IMR-90 (cell line): ENCODE data around the gene NEAT1. TPM values are rescaled to one million over a fixed set of nuclear protein-coding genes. Genes with fewer than 3 reads are reported as not detected.
A peak's percentile ranks its signal among the peaks of the same experiment; 100 is the strongest.

Experiments
- ATAC-seq: fragments of 200-7000 bp; cut with Tn5 transposase; 2 replicates; pipeline ENCODE4 v1.9.1; 2020; ENCODE audit warnings: low read depth, mild to moderate bottlenecking, moderate library complexity
- BruUV-seq: library from RNA; stranded (reverse); fragments of 400-500 nt; replicated peaks from 2 replicates; lab custom pipeline; 2021; lab: Mats Ljungman, UMichigan
- CTCF ChIA-PET: fragments of 300-600 bp; formaldehyde crosslinking; extraction: SDS; loops from one replicate; lab custom pipeline; 2021; ENCODE audit warnings: antibody characterized with exemption; lab: Yijun Ruan, JAX
- POLR2A ChIA-PET: fragments of 300-600 bp; sonication (Branson Sonifier 250); formaldehyde crosslinking; loops from one replicate; lab custom pipeline; 2022; ENCODE audit warnings: antibody characterized with exemption; ENCODE audit not compliant: unreplicated experiment; lab: Charles Lee
- DNase-seq: peaks from one replicate; pipeline ENCODE4 v3.0.0; 2013
- H2AFZ ChIP-seq: replicated peaks from 2 replicates; pipeline ENCODE3; 2013; ENCODE audit warnings: low read length, mild to moderate bottlenecking; ENCODE audit not compliant: poor library complexity
- H2AK5ac ChIP-seq: 2 replicates; pipeline ENCODE4 v1.6.1; 2013; ENCODE audit warnings: low read depth, low read length, inconsistent platforms
- H2AK9ac ChIP-seq: replicated peaks from 2 replicates; pipeline ENCODE3; 2013; ENCODE audit warnings: mild to moderate bottlenecking, low read depth, low read length, moderate library complexity; ENCODE audit not compliant: poor library complexity
- H2BK120ac ChIP-seq: 2 replicates; pipeline ENCODE4 v1.6.1; 2013; ENCODE audit warnings: low read depth, low read length, inconsistent platforms
- H2BK15ac ChIP-seq: 3 replicates; pipeline ENCODE4 v1.6.1; 2013; ENCODE audit warnings: low read depth, low read length, inconsistent platforms
- H2BK20ac ChIP-seq: 2 replicates; pipeline ENCODE4 v1.6.1; 2013; ENCODE audit warnings: low read depth, mild to moderate bottlenecking, inconsistent platforms, low read length, moderate library complexity
- H2BK5ac ChIP-seq: 2 replicates; pipeline ENCODE4 v1.6.1; 2013; ENCODE audit warnings: mild to moderate bottlenecking, low read depth, low read length, inconsistent platforms; ENCODE audit not compliant: poor library complexity, severe bottlenecking
- H3K14ac ChIP-seq: replicated peaks from 2 replicates; pipeline ENCODE4 v1.6.1; 2013; ENCODE audit warnings: low read depth, low read length, inconsistent platforms
- H3K18ac ChIP-seq: 2 replicates; pipeline ENCODE4 v1.6.1; 2013; ENCODE audit warnings: low read depth, low read length, control low read depth
- H3K23ac ChIP-seq: 2 replicates; pipeline ENCODE4 v1.6.1; 2013; ENCODE audit warnings: low read depth, low read length, inconsistent platforms
- H3K27ac ChIP-seq: 2 replicates; pipeline ENCODE4 v1.5.1; 2013; ENCODE audit warnings: mild to moderate bottlenecking, control low read depth, low read length; ENCODE audit not compliant: insufficient read depth
- H3K27me3 ChIP-seq: 2 replicates; pipeline ENCODE4 v1.6.1; 2013; ENCODE audit warnings: low read length; ENCODE audit not compliant: control insufficient read depth, insufficient read depth
- H3K36me3 ChIP-seq: 2 replicates; pipeline ENCODE4 v1.6.1; 2013; ENCODE audit warnings: low read length, mixed read lengths; ENCODE audit not compliant: control insufficient read depth, insufficient read depth
- H3K4ac ChIP-seq: 2 replicates; pipeline ENCODE4 v1.6.1; 2013; ENCODE audit warnings: low read depth, low read length, inconsistent platforms
- H3K4me1 ChIP-seq: 2 replicates; pipeline ENCODE4 v1.6.1; 2013; ENCODE audit warnings: low read length, mixed read lengths; ENCODE audit not compliant: control insufficient read depth, insufficient read depth
- H3K4me2 ChIP-seq: 2 replicates; pipeline ENCODE4 v1.6.1; 2013; ENCODE audit warnings: low read depth, mild to moderate bottlenecking, control low read depth, low read length, moderate library complexity
- H3K4me3 ChIP-seq: 2 replicates; pipeline ENCODE4 v1.5.1; 2013; ENCODE audit warnings: low read depth, mild to moderate bottlenecking, control low read depth, low read length, moderate library complexity; ENCODE audit not compliant: insufficient read depth
- H3K56ac ChIP-seq: 2 replicates; pipeline ENCODE4 v1.6.1; 2013; ENCODE audit warnings: low read length, inconsistent platforms; ENCODE audit not compliant: insufficient read depth; ENCODE audit errors: extremely low read depth
- H3K79me1 ChIP-seq, 2 experiments: 2 replicates each; pipeline ENCODE4 v1.6.1; 2013; ENCODE audit warnings: low read length in 2 of 2, inconsistent platforms in 1 of 2, low read depth in 1 of 2
- H3K9ac ChIP-seq: 2 replicates; pipeline ENCODE4 v1.6.1; 2013; ENCODE audit warnings: low read depth, low read length, control low read depth
- H3K9me1 ChIP-seq: 2 replicates; pipeline ENCODE4 v1.6.1; 2013; ENCODE audit warnings: low read length, inconsistent platforms; ENCODE audit not compliant: insufficient read depth
- H3K9me3 ChIP-seq: 2 replicates; pipeline ENCODE4 v1.6.1; 2013; ENCODE audit warnings: low read length; ENCODE audit not compliant: control insufficient read depth, insufficient read depth
- H4K20me1 ChIP-seq: 2 replicates; pipeline ENCODE4 v1.6.1; 2013; ENCODE audit warnings: low read length, inconsistent platforms; ENCODE audit not compliant: insufficient read depth
- H4K5ac ChIP-seq: 2 replicates; pipeline ENCODE4 v1.6.1; 2013; ENCODE audit warnings: mild to moderate bottlenecking, low read depth, low read length, control low read depth
- H4K8ac ChIP-seq, 2 experiments: 2 replicates each; pipeline ENCODE4 v1.6.1; 2013; ENCODE audit warnings: low read depth in 2 of 2, low read length in 2 of 2, control low read depth in 1 of 2, inconsistent platforms in 1 of 2
- H4K91ac ChIP-seq: 2 replicates; pipeline ENCODE4 v1.6.1; 2013; ENCODE audit warnings: low read depth, low read length, inconsistent platforms; ENCODE audit not compliant: insufficient read depth
- MXI1 ChIP-seq: IDR thresholded peaks from 2 replicates; pipeline ENCODE4 v1.6.1; 2012; ENCODE audit warnings: low read depth, mild to moderate bottlenecking, low read length, moderate library complexity, borderline replicate concordance
- NFE2L2 ChIP-seq: fragments of 150-350 bp; IDR thresholded peaks from 2 replicates; pipeline ENCODE4 v1.6.1; 2016; ENCODE audit warnings: low read depth, mild to moderate bottlenecking, low read length
- WGBS, 2 experiments: methylation state at CpG; one replicate each; pipeline versions ENCODE4 v1.1.5 to v1.1.7; 2013; ENCODE audit warnings: missing lambda C conversion rate in 2 of 2; ENCODE audit not compliant: insufficient read length in 1 of 2; ENCODE audit errors: extremely low coverage in 2 of 2; 5-methylcytosine and 5-hydroxymethylcytosine counted together
- dilution Hi-C: fragments of 300-500 bp; cut with HindIII; formaldehyde crosslinking; loops from one replicate; pipeline ENCODE4 v1.14.3; 2018; ENCODE audit warnings: low sequenced_read_pairs; ENCODE audit not compliant: unreplicated experiment
- in situ Hi-C: fragments of 300-500 bp; cut with MboI; formaldehyde crosslinking; loops from 3 replicates; pipeline ENCODE4 v1.14.3; 2019; ENCODE audit warnings: low sequenced_read_pairs, inconsistent platforms, mixed read lengths
- intact Hi-C: fragments of 100-400 bp; cut with micrococcal nuclease; formaldehyde crosslinking; loops from 2 replicates; pipeline ENCODE4 v1.10.0; 2022
- polyA plus RNA-seq, 3 experiments: library from polyadenylated mRNA; depleted of rRNA; stranded (reverse); fragments of >200 nt; gene quantifications; 2 replicates each; pipeline ENCODE4 v1.2.3, GENCODE V29; 2012; ENCODE audit warnings: low replicate concordance in 1 of 3
- total RNA-seq: library from RNA; depleted of rRNA; stranded (reverse); fragments of >200 nt; gene quantifications from 2 replicates; pipeline ENCODE4 v1.2.3, GENCODE V29; 2012
- TF ChIP-seq, protein P1 (sequence below): fragments of 150-350 bp; IDR thresholded peaks from 2 replicates; pipeline ENCODE4 v1.6.1; 2016; ENCODE audit warnings: low read depth, mild to moderate bottlenecking, low read length, moderate library complexity, borderline replicate concordance

The NEAT1 gene
- total and polyA plus RNA-seq, 2 of the 4 experiments (the other 2 are of a cell fraction): 30.1 to 114 TPM

DNA sequence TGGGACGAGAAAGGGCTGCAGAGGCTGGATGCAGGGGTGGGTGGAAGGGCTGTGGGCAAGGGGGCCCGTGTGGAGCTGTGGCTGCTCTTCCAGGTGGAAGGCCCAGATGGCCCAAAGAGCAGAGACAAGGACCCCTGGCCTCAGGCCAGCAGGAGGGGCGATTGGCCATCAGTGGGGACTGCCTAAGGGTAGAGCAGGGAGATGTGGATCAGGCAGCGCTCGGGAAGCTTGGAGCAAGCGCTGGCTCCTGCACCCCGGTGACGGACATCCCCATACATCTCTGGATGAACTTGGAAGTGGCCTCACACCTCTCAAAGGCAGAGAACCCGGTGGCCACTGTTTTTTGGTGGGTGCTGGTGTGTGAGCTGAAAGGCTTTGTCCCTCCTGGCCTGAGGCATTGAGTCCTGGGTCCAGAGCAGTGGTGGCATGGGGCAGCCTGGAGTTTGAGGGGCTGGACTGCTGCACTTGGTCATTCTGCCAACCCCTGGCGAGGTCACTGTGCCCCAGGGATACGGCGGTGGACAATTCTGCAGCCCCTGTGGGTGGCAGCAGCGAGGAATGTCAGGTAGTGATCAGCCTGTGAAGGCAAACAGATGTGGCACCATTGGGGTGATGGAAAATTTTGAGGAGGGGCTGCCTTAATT, 30.3 kb upstream of the NEAT1 start:
- Histone ChIP-seq H3K23ac (no peak overlapping the region), H3K27ac (no peak overlapping the region), H2BK5ac (no peak overlapping the region), H2BK15ac (no peak overlapping the region), H2BK120ac (no peak overlapping the region), H4K20me1 (peaks cover 8% of the 10 kb centered on the region; the same call in 1 of the 2 replicates), H2AK9ac (peak overlapping the region; percentile 71), H3K9me1 (peaks cover 14% of the 10 kb centered on the region), H4K5ac (no peak overlapping the region), H3K36me3 (peaks cover 40% of the 10 kb centered on the region), H3K18ac (no peak overlapping the region), H2AFZ (no peak overlapping the region), H2BK20ac (no peak overlapping the region), H3K4me1 (peaks cover 22% of the 10 kb centered on the region), H3K9ac (no peak overlapping the region), H3K4ac (no peak overlapping the region), H2AK5ac (no peak overlapping the region), H4K91ac (no peak overlapping the region), H3K14ac (no peak overlapping the region), H3K27me3 (no peaks in the 10 kb centered on the region), H3K4me3 (no peak overlapping the region), H3K79me1 (peaks cover 15 to 79% of the 10 kb centered on the region in 2 experiments), H4K8ac (no peak overlapping the region), H3K56ac (no peak overlapping the region), H3K9me3 (no peaks in the 10 kb centered on the region), H3K4me2 (no peak overlapping the region)
- 79% methylated on average over 5 of the region's 13 CpGs; no CpG with 5 or more reads in 1 of the 2 experiments for WGBS, 2 experiments
- in situ Hi-C loops (no loop called here), dilution Hi-C loops (no loop called here), intact Hi-C loops (no loop called here)
- BruUV-seq: no TSS peak
- CTCF ChIA-PET: interaction anchor here (0.6 kb wide), 1 partner anchor 26 kb away, joined by 3 read pairs; no protein-coding TSS in a partner anchor
- DNase-seq (no peak), ATAC-seq (no peak)
- POLR2A ChIA-PET: interaction anchor here (0.5 kb wide), 1 partner anchor 117 kb away, joined by 12 read pairs; no protein-coding TSS in a partner anchor
- no peak for TF ChIP-seq MXI1
- TF ChIP-seq NFE2L2: no peak
- TF ChIP-seq, protein P1, sequence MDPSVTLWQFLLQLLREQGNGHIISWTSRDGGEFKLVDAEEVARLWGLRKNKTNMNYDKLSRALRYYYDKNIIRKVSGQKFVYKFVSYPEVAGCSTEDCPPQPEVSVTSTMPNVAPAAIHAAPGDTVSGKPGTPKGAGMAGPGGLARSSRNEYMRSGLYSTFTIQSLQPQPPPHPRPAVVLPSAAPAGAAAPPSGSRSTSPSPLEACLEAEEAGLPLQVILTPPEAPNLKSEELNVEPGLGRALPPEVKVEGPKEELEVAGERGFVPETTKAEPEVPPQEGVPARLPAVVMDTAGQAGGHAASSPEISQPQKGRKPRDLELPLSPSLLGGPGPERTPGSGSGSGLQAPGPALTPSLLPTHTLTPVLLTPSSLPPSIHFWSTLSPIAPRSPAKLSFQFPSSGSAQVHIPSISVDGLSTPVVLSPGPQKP: no peak
